Activated T-helper 1 cell treated with anti-CD3 and anti-CD28 coated beads, Interleukin-2, amount 50 U/mL, for 16 hours (primary cell): ENCODE results near the gene ARMC7.

ENCODE experiments used
- DNase-seq, 2 donors: peaks; one replicate each; pipeline ENCODE4 v3.0.0-alpha.2; 2020; ENCODE audit warnings: low read depth in 1 of 2, low spot score in 1 of 2

The ARMC7 gene

GRCh38 chr17:75077496-75078283 lies 32.1 kb upstream of the ARMC7 start:
- DNase-seq = peak in 1 of 2 donors; percentile 37

- no peak for DNase-seq
Observed at GRCh38 chr17:75078284-75079022, 31.3 kb upstream of the ARMC7 start.

- DNase-seq = no peak
Observed at GRCh38 chr17:75079023-75079373, 30.8 kb upstream of the ARMC7 start.

- no peak for DNase-seq
Observed at GRCh38 chr17:75081611-75082540, 27.9 kb upstream of the ARMC7 start.

GRCh38 chr17:75082683-75083082 lies 27.1 kb upstream of the ARMC7 start:
- DNase-seq = no peak

- no peak for DNase-seq
Observed at GRCh38 chr17:75084039-75084660, 25.6 kb upstream of the ARMC7 start.

- no peak for DNase-seq
Observed at GRCh38 chr17:75086496-75087181, 23.1 kb upstream of the ARMC7 start.

- no peak for DNase-seq
Observed at GRCh38 chr17:75087182-75087557, 22.6 kb upstream of the ARMC7 start.

- no peak for DNase-seq
Observed at GRCh38 chr17:75087558-75088453, 22.0 kb upstream of the ARMC7 start, which contains the start of gene SLC16A5. SLC16A5 (plus strand) TSS chr17:75087954; CDS start chr17:75093637, 5,683 bp downstream.

GRCh38 chr17:75088465-75089417 lies 21.0 kb upstream of the ARMC7 start:
- DNase-seq = no peak

GRCh38 chr17:75090871-75091854 lies 18.6 kb upstream of the ARMC7 start:
- DNase-seq = no peak

- DNase-seq = no peak
Observed at GRCh38 chr17:75091855-75092327, 17.9 kb upstream of the ARMC7 start.

GRCh38 chr17:75093548-75094158 lies 16.1 kb upstream of the ARMC7 start:
- DNase-seq = no peak

- DNase-seq = no peak
Observed at GRCh38 chr17:75094871-75095399, 14.8 kb upstream of the ARMC7 start.

- no peak for DNase-seq
Observed at GRCh38 chr17:75096082-75096625, 13.6 kb upstream of the ARMC7 start.

- DNase-seq = no peak
Observed at GRCh38 chr17:75097865-75098264, 11.9 kb upstream of the ARMC7 start.
